ENCODE results near the gene PDZRN4. TPM values are rescaled to one million over a fixed set of nuclear protein-coding genes. Genes with fewer than 3 reads are reported as not detected.

PDZRN4 gene
- polyA plus RNA-seq, 2 of the 4 experiments (the other 2 are of a cell fraction), result 0.03 TPM

DNA sequence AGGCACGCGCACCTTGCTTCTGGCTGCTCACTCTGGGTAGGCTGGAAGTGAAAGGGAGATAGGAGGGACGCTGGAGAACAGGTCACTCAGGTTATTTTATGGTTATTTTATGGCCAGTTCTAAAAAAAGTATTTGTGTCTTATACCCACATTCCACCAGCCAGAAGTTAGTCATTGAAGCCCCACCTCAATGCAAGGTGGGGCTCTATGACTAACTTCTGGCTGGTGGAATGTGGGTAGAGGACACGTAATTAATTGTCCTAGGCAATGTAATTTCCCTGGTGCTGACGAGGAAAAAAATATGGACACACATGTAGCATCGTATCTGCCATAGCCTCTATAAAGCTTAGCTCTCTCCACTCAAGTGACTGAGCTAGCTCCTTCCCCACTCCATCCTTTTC lies 104.9 kb downstream of the PDZRN4 start:
- H3K27ac ChIP-seq, result no peak overlapping the region
- FAIRE-seq, result no peak
- TF ChIP-seq RNF2 (IDR thresholded peaks at IDR 0.05; ENCODE audit: borderline replicate concordance, low read depth), result no peak
- no peak for TF ChIP-seq GATA3 (IDR thresholded peaks at IDR 0.05; ENCODE audit: borderline replicate concordance)
- TF ChIP-seq MYC (IDR thresholded peaks at IDR 0.05; ENCODE audit: borderline replicate concordance, low read length), result no peak
- no peak for TF ChIP-seq CBX8 (IDR thresholded peaks at IDR 0.05)
- TF ChIP-seq HDAC2 (IDR thresholded peaks at IDR 0.05), result no peak
- TF ChIP-seq HOXB5 (CRISPR knock-in tag; IDR thresholded peaks at IDR 0.05), result no peak
- TF ChIP-seq JUNB (IDR thresholded peaks at IDR 0.05), result no peak
- TF ChIP-seq NFE2L2 (conservative IDR thresholded peaks at IDR 0.05; ENCODE audit: low read length), result no peak
- TF ChIP-seq CBX2 (IDR thresholded peaks at IDR 0.05; ENCODE audit: borderline replicate concordance, low read depth), result no peak
- TF ChIP-seq CHD2 (IDR thresholded peaks at IDR 0.05; ENCODE audit: low read length, partially characterized antibody), result no peak
- TF ChIP-seq, protein P1, sequence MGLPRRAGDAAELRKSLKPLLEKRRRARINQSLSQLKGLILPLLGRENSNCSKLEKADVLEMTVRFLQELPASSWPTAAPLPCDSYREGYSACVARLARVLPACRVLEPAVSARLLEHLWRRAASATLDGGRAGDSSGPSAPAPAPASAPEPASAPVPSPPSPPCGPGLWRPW (IDR thresholded peaks at IDR 0.05), result no peak
- TF ChIP-seq KDM1A (IDR thresholded peaks at IDR 0.05; ENCODE audit: low read depth), result no peak
- no peak for TF ChIP-seq TP53 (CRISPR knock-in tag; IDR thresholded peaks at IDR 0.05)
- TF ChIP-seq FOXS1 (CRISPR knock-in tag; IDR thresholded peaks at IDR 0.05), result no peak
- no peak for TF ChIP-seq NR3C1 (IDR thresholded peaks at IDR 0.05)
- TF ChIP-seq ESRRA (IDR thresholded peaks at IDR 0.05; ENCODE audit: borderline replicate concordance, low read length), result no peak
- no peak for TF ChIP-seq BHLHE40 (IDR thresholded peaks at IDR 0.05; ENCODE audit: low read depth, low read length)
- no peak for TF ChIP-seq EP300 (IDR thresholded peaks at IDR 0.05)
- TF ChIP-seq, protein P2, sequence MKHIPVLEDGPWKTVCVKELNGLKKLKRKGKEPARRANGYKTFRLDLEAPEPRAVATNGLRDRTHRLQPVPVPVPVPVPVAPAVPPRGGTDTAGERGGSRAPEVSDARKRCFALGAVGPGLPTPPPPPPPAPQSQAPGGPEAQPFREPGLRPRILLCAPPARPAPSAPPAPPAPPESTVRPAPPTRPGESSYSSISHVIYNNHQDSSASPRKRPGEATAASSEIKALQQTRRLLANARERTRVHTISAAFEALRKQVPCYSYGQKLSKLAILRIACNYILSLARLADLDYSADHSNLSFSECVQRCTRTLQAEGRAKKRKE (CRISPR knock-in tag; IDR thresholded peaks at IDR 0.05; ENCODE audit: low read depth), result no peak
- no peak for DNase-seq (ENCODE audit: low read depth in 1 of 2, low spot score in 1 of 2)
- H3K4me2 ChIP-seq, result no peak overlapping the region
- 47% methylated on average over 6 of the region's 6 CpGs for WGBS (ENCODE audit: missing lambda C conversion rate)
- no peak for ATAC-seq
- POLR2A ChIA-PET, result no interaction called here
- CTCF ChIA-PET, result no interaction called here
- no peak overlapping the region for H3K4me3 ChIP-seq
- no peaks in the 10 kb centered on the region for H3K9me3 ChIP-seq
- H3K4me1 ChIP-seq, result no peaks in the 10 kb centered on the region

DNA sequence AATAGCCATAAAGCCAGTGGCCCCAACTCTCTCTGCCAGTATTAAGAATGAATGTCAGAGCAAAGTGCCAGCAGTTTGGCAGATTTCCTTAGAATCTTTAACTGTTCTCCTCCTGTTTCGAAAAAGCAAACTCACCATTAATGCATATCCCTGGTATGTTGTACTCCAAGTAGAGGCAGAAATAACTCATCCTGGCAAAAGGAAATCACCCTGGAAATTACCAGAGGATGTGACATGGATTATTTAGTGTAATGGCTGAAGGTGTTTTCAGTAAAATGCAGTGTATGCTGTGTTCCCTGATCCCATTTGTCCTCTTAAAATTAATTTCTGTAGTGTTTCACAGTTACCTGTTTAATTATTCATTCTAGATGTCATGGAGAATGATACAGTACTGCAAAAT lies 105.3 kb downstream of the PDZRN4 start:
- 65% methylated on average over 1 of the region's 1 CpG for WGBS (ENCODE audit: missing lambda C conversion rate)

More for the DNA sequence above, 105.3 kb downstream of the PDZRN4 start:
- FAIRE-seq (no peak), ATAC-seq (no peak), DNase-seq (ENCODE audit: low read depth in 1 of 2, low spot score in 1 of 2) (no peak)
- H3K4me3 ChIP-seq, result no peak overlapping the region
- ChIA-PET CTCF (no interaction called here), POLR2A (no interaction called here)
- TF ChIP-seq ZFP36 (IDR thresholded peaks at IDR 0.05; ENCODE audit: borderline replicate concordance, partially characterized antibody) (no peak), RAD21 (conservative IDR thresholded peaks at IDR 0.05 in 1 of 2, IDR thresholded peaks at IDR 0.05 in 1 of 2) (no peak), JUN (IDR thresholded peaks at IDR 0.05) (no peak), POLR2A (IDR thresholded peaks at IDR 0.05; ENCODE audit: low read length) (no peak), NFE2L2 (conservative IDR thresholded peaks at IDR 0.05; ENCODE audit: low read length) (no peak), RARB (CRISPR knock-in tag; IDR thresholded peaks at IDR 0.05) (no peak), MAFK (IDR thresholded peaks at IDR 0.05; ENCODE audit: partially characterized antibody) (no peak), ZC3H11A (IDR thresholded peaks at IDR 0.05) (no peak)
- TF ChIP-seq, protein P3, sequence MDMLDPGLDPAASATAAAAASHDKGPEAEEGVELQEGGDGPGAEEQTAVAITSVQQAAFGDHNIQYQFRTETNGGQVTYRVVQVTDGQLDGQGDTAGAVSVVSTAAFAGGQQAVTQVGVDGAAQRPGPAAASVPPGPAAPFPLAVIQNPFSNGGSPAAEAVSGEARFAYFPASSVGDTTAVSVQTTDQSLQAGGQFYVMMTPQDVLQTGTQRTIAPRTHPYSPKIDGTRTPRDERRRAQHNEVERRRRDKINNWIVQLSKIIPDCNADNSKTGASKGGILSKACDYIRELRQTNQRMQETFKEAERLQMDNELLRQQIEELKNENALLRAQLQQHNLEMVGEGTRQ (IDR thresholded peaks at IDR 0.05), result no peak
- TF ChIP-seq, protein P4, sequence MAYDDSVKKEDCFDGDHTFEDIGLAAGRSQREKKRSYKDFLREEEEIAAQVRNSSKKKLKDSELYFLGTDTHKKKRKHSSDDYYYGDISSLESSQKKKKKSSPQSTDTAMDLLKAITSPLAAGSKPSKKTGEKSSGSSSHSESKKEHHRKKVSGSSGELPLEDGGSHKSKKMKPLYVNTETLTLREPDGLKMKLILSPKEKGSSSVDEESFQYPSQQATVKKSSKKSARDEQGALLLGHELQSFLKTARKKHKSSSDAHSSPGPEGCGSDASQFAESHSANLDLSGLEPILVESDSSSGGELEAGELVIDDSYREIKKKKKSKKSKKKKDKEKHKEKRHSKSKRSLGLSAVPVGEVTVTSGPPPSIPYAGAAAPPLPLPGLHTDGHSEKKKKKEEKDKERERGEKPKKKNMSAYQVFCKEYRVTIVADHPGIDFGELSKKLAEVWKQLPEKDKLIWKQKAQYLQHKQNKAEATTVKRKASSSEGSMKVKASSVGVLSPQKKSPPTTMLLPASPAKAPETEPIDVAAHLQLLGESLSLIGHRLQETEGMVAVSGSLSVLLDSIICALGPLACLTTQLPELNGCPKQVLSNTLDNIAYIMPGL (CRISPR knock-in tag; IDR thresholded peaks at IDR 0.05; ENCODE audit: borderline replicate concordance), result no peak
- H3K4me1 ChIP-seq, result no peaks in the 10 kb centered on the region
- no peak overlapping the region for H3K27ac ChIP-seq
- H3K9me3 ChIP-seq, result no peaks in the 10 kb centered on the region
- H3K4me2 ChIP-seq, result no peak overlapping the region
